NT2/D1 (cell line): ENCODE results near the gene EPHA6.

Source experiments
- SUZ12 ChIP-seq: IDR thresholded peaks from 2 replicates; pipeline ENCODE4 v1.6.1; 2011; ENCODE audit not compliant: insufficient read length, insufficient read depth; ENCODE audit errors: extremely low read depth
- YY1 ChIP-seq: IDR thresholded peaks from 2 replicates; pipeline ENCODE4 v1.6.1; 2011; ENCODE audit not compliant: insufficient read length, insufficient read depth
- ZNF274 ChIP-seq: IDR thresholded peaks from 2 replicates; pipeline ENCODE4 v1.6.1; 2011; ENCODE audit warnings: mild to moderate bottlenecking, low read depth, low read length

DNA sequence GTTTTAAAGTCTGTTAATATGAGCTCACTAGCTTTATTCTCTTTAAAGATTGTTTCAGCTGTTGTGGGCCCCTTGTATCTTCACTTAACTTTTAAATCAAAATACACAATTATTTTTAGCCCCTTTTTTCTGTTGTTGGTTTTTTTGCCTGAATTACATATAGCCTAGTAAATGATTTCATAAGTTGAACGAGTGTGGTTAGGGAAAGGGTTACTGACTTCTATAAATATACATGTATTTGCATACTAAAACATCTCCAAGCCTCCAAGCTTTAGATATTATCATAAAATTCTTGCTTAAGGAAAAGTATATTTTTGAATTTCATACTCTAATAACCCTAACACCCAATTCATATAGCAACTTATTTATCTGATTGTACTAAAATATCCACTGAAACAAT is 877.0 kb downstream of the EPHA6 start:
- TF ChIP-seq ZNF274, result no peak
- no peak for TF ChIP-seq YY1
- no peak for TF ChIP-seq SUZ12
